Ectodermal cell (in vitro differentiated cells): ENCODE measurements around the gene MCM9.

Source experiments
- H3K27ac ChIP-seq: 2 replicates; pipeline ENCODE4 v1.7.0; 2013; ENCODE audit warnings: mild to moderate bottlenecking, low read depth, low read length; ENCODE audit not compliant: insufficient read depth, poor library complexity, severe bottlenecking
- H3K27me3 ChIP-seq: 2 replicates; pipeline ENCODE4 v1.7.0; 2013; ENCODE audit warnings: mild to moderate bottlenecking, low read length; ENCODE audit not compliant: insufficient read depth, control insufficient read depth, poor library complexity, severe bottlenecking
- H3K36me3 ChIP-seq: one replicate; pipeline ENCODE4 v1.7.0; 2013; ENCODE audit warnings: low read length; ENCODE audit not compliant: control insufficient read depth, insufficient read depth
- H3K4me1 ChIP-seq: one replicate; pipeline ENCODE4 v1.7.0; 2013; ENCODE audit warnings: low read length; ENCODE audit not compliant: control insufficient read depth, insufficient read depth
- H3K4me3 ChIP-seq: 2 replicates; pipeline ENCODE4 v1.7.0; 2013; ENCODE audit warnings: low read depth, low read length, control low read depth; ENCODE audit not compliant: insufficient read depth
- H3K9me3 ChIP-seq: 2 replicates; pipeline ENCODE4 v1.7.0; 2013; ENCODE audit warnings: mild to moderate bottlenecking, low read length, moderate library complexity; ENCODE audit not compliant: control insufficient read depth
- WGBS, 2 experiments: methylation state at CpG; one replicate each; pipeline ENCODE4 v1.1.7; 2013; ENCODE audit warnings: missing lambda C conversion rate in 2 of 2; 5-methylcytosine and 5-hydroxymethylcytosine counted together

Gene MCM9

DNA sequence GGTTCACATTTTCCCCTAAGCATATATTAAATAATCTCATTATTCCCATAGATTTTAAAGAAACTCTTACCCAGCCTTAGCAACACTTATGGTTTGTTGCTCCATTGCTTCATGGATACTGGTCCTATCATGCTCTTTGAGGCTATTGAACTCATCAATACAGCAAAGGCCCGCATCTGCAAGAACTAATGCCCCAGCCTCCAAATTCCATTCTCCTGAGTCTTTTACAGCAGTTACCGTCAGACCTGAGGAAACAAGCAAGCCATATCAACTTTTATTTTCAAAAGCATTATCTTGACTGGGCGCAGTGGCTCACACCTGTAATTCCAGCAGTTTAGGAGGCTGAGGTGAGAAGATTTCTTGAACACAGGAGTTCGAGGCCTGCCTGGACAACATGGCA, 78.7 kb downstream of the MCM9 start:
- Histone ChIP-seq H3K36me3 (no peaks in the 10 kb centered on the region), H3K4me1 (no peaks in the 10 kb centered on the region), H3K4me3 (no peak overlapping the region), H3K27ac (no peak overlapping the region), H3K9me3 (no peaks in the 10 kb centered on the region), H3K27me3 (no peaks in the 10 kb centered on the region)
- WGBS, 2 experiments: 87 to 89% methylated on average over 4 of the region's 4 CpGs

DNA sequence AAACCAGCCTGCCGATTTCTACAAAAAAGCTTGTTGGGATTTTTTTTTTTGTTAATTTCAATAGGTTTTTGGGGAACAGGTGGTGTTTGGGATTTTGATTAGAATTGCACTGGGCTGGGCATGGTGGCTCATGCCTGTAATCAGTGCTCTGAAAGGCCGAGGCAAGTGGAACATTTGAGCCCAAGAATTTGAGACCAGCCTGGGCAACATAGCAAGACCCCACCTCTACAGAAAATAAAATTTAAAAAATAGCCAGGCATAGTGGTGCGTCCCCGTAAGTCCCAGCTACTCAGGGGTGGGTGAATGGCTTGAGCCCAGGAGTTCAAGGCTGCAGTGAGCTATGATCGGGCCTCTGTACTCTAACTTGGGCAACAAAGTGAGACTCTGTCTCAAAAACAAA, 81.6 kb downstream of the MCM9 start:
- no peaks in the 10 kb centered on the region for H3K9me3 ChIP-seq
- H3K27ac ChIP-seq: no peak overlapping the region
- no peak overlapping the region for H3K4me3 ChIP-seq
- H3K27me3 ChIP-seq: no peaks in the 10 kb centered on the region
- no peaks in the 10 kb centered on the region for H3K36me3 ChIP-seq
- H3K4me1 ChIP-seq: no peaks in the 10 kb centered on the region
- WGBS, 2 experiments: 91 to 97% methylated on average over 5 of the region's 5 CpGs

DNA sequence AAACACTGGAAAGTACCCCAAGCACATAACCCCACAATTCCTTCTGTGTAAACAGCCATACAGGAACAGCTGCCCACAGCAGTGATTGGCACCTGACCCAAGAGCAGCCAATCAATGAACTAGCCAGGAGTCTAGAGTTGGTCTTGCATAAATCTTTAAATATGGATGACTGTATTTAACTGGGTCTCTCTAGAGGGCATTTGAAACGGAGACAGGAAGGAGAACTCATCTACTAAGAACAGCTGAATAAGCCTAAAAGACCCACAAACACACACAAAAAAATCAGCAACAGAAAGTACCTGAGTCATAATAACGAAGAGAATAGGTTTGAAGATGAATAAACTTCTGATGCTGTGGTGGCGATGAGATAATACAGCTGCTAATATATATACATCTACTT, 90.0 kb downstream of the MCM9 start:
- Histone ChIP-seq H3K9me3 (no peaks in the 10 kb centered on the region), H3K27me3 (no peaks in the 10 kb centered on the region), H3K4me3 (no peak overlapping the region), H3K27ac (no peak overlapping the region), H3K36me3 (no peaks in the 10 kb centered on the region), H3K4me1 (no peaks in the 10 kb centered on the region)
- 94% methylated on average over 2 of the region's 3 CpGs; no CpG with 5 or more reads in 1 of the 2 experiments for WGBS, 2 experiments

DNA sequence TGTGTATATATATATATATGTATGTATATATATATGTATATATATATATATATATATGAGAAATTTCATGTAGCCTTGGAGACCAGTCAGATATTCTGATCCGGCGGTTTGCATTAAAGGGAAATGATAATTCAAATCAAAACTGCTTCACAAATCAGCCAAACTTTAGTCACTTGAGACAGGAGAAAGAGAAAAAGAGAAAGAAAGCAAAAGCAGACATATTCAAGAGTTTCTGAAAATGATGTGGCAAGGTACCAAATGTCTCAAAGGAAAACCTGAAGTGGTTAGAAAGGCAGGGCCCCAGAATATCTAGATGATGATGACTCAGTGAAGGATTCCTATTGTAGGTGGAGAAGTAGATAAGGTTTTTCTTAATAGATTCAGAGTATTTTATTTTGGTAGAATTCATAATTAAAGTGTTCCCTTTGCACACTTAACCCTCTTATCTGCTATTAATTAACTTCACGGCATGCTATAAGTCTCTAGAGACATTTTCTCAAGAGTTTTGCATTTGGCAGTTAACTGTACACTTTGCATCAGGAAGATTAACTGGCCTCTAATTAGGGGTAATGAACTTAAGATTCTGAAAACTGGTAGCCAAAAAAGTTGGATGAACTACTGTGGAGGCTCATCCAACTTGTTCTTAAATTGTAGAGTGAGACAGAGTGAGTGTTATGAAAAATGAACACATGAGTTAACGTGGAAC, 91.1 kb downstream of the MCM9 start:
- 97 to 100% methylated on average over 1 to 4 of the region's 4 CpGs for WGBS, 2 experiments
- Histone ChIP-seq H3K4me1 (no peaks in the 10 kb centered on the region), H3K9me3 (no peaks in the 10 kb centered on the region), H3K27ac (no peak overlapping the region), H3K27me3 (no peaks in the 10 kb centered on the region), H3K4me3 (no peak overlapping the region), H3K36me3 (no peaks in the 10 kb centered on the region)

DNA sequence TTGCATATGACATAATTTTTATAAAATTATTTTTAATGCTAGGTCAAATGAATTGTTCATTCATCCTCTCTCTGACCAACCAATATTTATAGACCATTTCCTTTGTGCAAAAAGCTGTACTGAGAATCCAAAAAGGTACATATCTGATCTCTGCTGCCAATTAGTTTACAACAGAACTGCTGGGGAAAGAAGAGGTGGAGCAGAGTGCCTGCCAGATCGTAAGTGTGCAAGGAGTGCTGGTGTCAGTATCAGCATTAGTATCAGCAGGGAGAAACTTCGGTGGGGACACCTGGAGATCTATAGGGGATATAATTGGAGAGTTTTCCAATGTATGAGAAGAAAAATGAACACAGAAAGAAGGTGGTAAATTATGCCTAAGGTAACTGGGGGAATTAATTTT, 104.3 kb downstream of the MCM9 start:
- H3K9me3 ChIP-seq: no peaks in the 10 kb centered on the region
- H3K27me3 ChIP-seq: no peaks in the 10 kb centered on the region
- H3K4me3 ChIP-seq: no peak overlapping the region
- WGBS, 2 experiments: 92 to 94% methylated on average over 2 of the region's 2 CpGs
- no peaks in the 10 kb centered on the region for H3K4me1 ChIP-seq
- H3K36me3 ChIP-seq: peaks cover 4% of the 10 kb centered on the region
- no peak overlapping the region for H3K27ac ChIP-seq

DNA sequence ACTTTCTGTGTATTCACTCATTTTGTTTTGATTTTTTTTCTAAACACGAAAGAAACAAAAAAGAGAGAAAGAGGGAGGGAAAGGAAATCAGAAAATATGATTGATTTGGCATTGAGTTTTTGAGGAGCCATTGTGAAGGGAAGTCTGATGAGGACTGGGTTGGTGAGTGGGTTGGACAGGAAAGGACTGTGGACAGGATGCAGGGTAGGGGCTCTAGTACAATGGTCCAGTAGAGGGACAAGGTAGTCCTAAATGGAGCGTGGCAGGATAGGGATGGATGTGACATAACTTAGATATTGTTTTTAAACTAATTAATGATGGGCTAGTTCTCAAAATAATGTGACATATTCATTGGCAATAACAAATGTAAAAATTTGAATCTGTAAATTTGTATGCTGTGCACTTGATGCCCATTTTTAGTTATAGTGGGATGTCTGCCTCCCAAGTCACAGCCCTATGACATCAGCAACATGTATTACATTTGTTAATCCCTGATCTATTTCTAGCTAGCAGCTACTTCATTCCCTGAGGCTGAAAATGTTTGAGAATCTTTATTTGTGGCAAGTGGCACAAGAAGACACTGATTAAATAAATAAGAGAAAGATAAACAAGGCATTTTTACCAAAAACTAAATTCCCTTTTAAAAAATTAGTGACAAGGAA, 105.0 kb downstream of the MCM9 start:
- no peak overlapping the region for H3K27ac ChIP-seq
- H3K4me1 ChIP-seq: no peaks in the 10 kb centered on the region
- 98 to 100% methylated on average over 2 of the region's 2 CpGs for WGBS, 2 experiments
- peaks cover 4% of the 10 kb centered on the region for H3K36me3 ChIP-seq
- H3K4me3 ChIP-seq: no peak overlapping the region
- no peaks in the 10 kb centered on the region for H3K9me3 ChIP-seq
- H3K27me3 ChIP-seq: no peaks in the 10 kb centered on the region

DNA sequence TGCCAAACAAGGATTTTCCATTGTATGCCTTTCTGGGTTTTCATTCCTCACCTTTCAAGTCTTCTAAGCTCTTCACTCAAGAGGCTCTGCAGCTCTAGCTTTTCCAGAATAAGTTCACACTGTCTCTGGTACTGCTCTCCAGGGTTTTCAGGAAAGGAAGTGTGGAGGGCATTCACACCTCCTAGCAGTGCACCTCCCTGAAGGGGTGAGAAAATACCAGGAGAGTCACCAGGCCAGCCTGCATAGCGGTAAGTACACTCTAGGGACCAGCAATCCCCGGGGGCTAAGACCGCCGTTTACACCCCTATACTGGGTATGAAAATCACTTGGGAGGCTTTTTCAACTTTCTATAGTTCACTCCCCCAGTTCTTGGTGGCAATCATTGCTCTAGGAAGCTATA, 108.9 kb downstream of the MCM9 start:
- H3K27me3 ChIP-seq: no peaks in the 10 kb centered on the region
- H3K9me3 ChIP-seq: no peaks in the 10 kb centered on the region
- peaks cover 4% of the 10 kb centered on the region for H3K36me3 ChIP-seq
- H3K27ac ChIP-seq: no peak overlapping the region
- H3K4me1 ChIP-seq: no peaks in the 10 kb centered on the region
- H3K4me3 ChIP-seq: no peak overlapping the region
- 95 to 97% methylated on average over 4 of the region's 4 CpGs for WGBS, 2 experiments

DNA sequence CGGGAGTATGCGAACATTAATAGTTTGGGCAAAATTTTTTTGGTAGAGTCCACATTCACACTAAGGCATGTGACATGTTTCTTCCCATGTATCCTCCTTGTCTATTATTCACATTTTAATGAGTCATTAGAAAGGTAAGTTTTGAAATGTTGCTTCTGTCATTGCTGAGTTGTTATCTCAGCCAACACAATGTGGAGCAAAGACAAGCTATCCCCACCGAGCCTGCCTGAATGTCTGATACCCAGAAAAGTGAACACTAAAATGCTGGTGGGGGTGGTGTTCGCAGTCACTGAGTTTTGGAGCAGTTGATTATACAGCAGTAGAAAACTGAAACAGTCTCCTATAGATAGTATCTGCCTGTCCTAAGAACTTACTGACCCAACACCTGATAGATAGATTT, 109.3 kb downstream of the MCM9 start:
- H3K27ac ChIP-seq: no peak overlapping the region
- no peaks in the 10 kb centered on the region for H3K4me1 ChIP-seq
- peaks cover 4% of the 10 kb centered on the region for H3K36me3 ChIP-seq
- WGBS, 2 experiments: 92 to 96% methylated on average over 4 of the region's 4 CpGs
- no peak overlapping the region for H3K4me3 ChIP-seq
- H3K9me3 ChIP-seq: no peaks in the 10 kb centered on the region
- no peaks in the 10 kb centered on the region for H3K27me3 ChIP-seq

DNA sequence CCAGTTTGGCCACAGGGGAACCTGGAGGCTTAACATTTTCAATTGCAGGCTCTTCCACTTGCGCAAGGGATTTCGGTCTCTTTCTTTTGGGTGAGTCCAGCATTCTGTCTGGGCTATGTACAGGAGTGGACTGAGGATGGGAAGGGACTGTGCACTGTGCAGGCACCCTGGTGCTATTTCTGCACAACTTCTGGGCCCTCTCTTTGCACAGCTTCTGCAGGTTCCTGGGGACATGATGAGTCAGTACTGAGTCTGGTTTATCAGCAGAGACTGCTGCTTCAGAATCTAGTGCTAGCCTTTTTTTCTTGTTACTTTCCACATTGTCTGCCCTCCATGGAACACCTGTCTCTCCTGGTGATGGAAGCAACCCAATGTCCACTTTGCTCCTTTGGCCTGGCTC, 119.5 kb downstream of the MCM9 start:
- H3K36me3 ChIP-seq: no peaks in the 10 kb centered on the region
- H3K27me3 ChIP-seq: no peaks in the 10 kb centered on the region
- H3K4me1 ChIP-seq: no peaks in the 10 kb centered on the region
- H3K27ac ChIP-seq: no peak overlapping the region
- H3K4me3 ChIP-seq: no peak overlapping the region
- H3K9me3 ChIP-seq: no peaks in the 10 kb centered on the region
- 93 to 95% methylated on average over 2 of the region's 2 CpGs for whole genome bisulfite sequencing, 2 experiments

DNA sequence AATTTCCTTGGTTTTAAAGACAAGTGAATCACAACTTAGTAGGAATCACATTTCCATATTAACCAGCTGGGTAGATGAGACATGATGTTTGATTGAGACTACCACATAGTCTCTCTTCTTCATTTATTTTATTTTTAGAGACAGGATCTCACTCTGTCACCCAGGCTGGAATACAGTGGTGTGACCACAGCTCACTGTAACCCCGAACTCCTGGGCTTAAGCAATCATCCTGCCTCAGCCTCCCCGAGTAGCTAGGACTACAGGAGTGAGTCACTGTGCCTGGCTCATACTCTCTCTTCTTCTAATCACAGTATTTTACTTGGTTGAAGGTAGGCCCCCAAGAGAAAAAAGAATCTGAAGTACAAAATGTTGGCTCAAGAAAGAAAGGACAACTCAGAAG, 121.2 kb downstream of the MCM9 start:
- Histone ChIP-seq H3K9me3 (no peaks in the 10 kb centered on the region), H3K4me3 (no peak overlapping the region), H3K27ac (no peak overlapping the region), H3K4me1 (no peaks in the 10 kb centered on the region), H3K36me3 (no peaks in the 10 kb centered on the region), H3K27me3 (no peaks in the 10 kb centered on the region)
- WGBS, 2 experiments: 91 to 97% methylated on average over 2 of the region's 2 CpGs
